ENCODE data around the gene EIF4G1.

Gene EIF4G1

GRCh38 chr3:184360070-184360928 is 45.9 kb downstream of the EIF4G1 start:
- POLR2A ChIA-PET = interaction anchor here (0.6 kb wide), 2 partner anchors 19 to 141 kb away, joined by 3 to 6 read pairs; no protein-coding TSS in a partner anchor
- DNase-seq (ENCODE audit: extremely low spot score) = no peak
- CTCF ChIA-PET = interaction anchor here (1.1 to 2.8 kb wide), 6 partner anchors 11 to 182 kb away, joined by 3 to 10 read pairs (median 4); no protein-coding TSS in a partner anchor
- TF ChIP-seq CTCF (IDR thresholded peaks at IDR 0.05; ENCODE audit: control extremely low read depth, extremely low read depth, low read depth, missing control alignments) = no peak

GRCh38 chr3:184360929-184361531 is 46.6 kb downstream of the EIF4G1 start:
- CTCF ChIA-PET = interaction anchor here (1.4 to 2.8 kb wide), 6 partner anchors 7 to 181 kb away, joined by 3 to 10 read pairs (median 7); no protein-coding TSS in a partner anchor

GRCh38 chr3:184361532-184361931 is 47.1 kb downstream of the EIF4G1 start, which contains the start of the genes CLCN2 and POLR2H:
Gene CLCN2 (minus strand): TSS chr3:184361605. CDS start chr3:184361479, 126 bp downstream.
Gene POLR2H (plus strand): TSS chr3:184361710. CDS start chr3:184363493, 1,783 bp downstream.
- TF ChIP-seq CTCF (IDR thresholded peaks at IDR 0.05; ENCODE audit: control extremely low read depth, extremely low read depth, low read depth, missing control alignments) = no peak
- ChIA-PET CTCF (interaction anchor here (0.9 to 2.3 kb wide), 9 partner anchors 8 to 466 kb away, joined by 3 to 10 read pairs (median 4); partner anchors contain the start of gene FAM131A), POLR2A (no interaction called here)
- DNase-seq (ENCODE audit: extremely low spot score) = peak; percentile 79

More at GRCh38 chr3:184360929-184361531, 46.6 kb downstream of the EIF4G1 start:
- POLR2A ChIA-PET = no interaction called here
- TF ChIP-seq CTCF (IDR thresholded peaks at IDR 0.05; ENCODE audit: control extremely low read depth, extremely low read depth, low read depth, missing control alignments) = no peak
- DNase-seq (ENCODE audit: extremely low spot score) = no peak

GRCh38 chr3:184361932-184362667 is 47.7 kb downstream of the EIF4G1 start:
- no peak for TF ChIP-seq CTCF (IDR thresholded peaks at IDR 0.05; ENCODE audit: control extremely low read depth, extremely low read depth, low read depth, missing control alignments)
- ChIA-PET POLR2A (interaction anchor here (0.5 kb wide), 1 partner anchor 483 kb away, joined by 3 read pairs; no protein-coding TSS in a partner anchor), CTCF (interaction anchor here (0.9 to 2.3 kb wide), 8 partner anchors 8 to 467 kb away, joined by 3 to 10 read pairs (median 4); partner anchors contain the start of gene FAM131A)
- peak; percentile 50 for DNase-seq (ENCODE audit: extremely low spot score)

- peak; percentile 98 for DNase-seq (ENCODE audit: extremely low spot score)
- ChIA-PET POLR2A (interaction anchor here (0.5 kb wide), 1 partner anchor 483 kb away, joined by 3 read pairs; no protein-coding TSS in a partner anchor), CTCF (interaction anchor here (0.6 to 2.3 kb wide), 13 partner anchors 8 to 467 kb away, joined by 3 to 10 read pairs (median 3); partner anchors contain the start of genes EEF1AKMT4 and FAM131A)
- peak; percentile 76 for TF ChIP-seq CTCF (IDR thresholded peaks at IDR 0.05; ENCODE audit: control extremely low read depth, extremely low read depth, low read depth, missing control alignments)
Observed at GRCh38 chr3:184362668-184363546, 48.5 kb downstream of the EIF4G1 start.
